Fibroblast of lung (primary cell): ENCODE measurements around the gene HOXA1.

Source experiments
- EZH2 ChIP-seq: IDR thresholded peaks from 2 replicates; pipeline ENCODE4 v1.5.1; 2012; ENCODE audit warnings: low read length, control low read depth, mild to moderate bottlenecking; ENCODE audit errors: missing control alignments
- TF ChIP-seq, protein P1 (sequence below), 2 donors: IDR thresholded peaks in 1 of 2; conservative IDR thresholded peaks in 1 of 2; 1 replicate in 1 of 2; 2 replicates in 1 of 2; pipeline ENCODE4 v1.5.1; 2011 to 2012; ENCODE audit warnings: low read length in 2 of 2, control low read depth in 1 of 2, inconsistent platforms in 1 of 2, low read depth in 1 of 2, mild to moderate bottlenecking in 1 of 2

DNA sequence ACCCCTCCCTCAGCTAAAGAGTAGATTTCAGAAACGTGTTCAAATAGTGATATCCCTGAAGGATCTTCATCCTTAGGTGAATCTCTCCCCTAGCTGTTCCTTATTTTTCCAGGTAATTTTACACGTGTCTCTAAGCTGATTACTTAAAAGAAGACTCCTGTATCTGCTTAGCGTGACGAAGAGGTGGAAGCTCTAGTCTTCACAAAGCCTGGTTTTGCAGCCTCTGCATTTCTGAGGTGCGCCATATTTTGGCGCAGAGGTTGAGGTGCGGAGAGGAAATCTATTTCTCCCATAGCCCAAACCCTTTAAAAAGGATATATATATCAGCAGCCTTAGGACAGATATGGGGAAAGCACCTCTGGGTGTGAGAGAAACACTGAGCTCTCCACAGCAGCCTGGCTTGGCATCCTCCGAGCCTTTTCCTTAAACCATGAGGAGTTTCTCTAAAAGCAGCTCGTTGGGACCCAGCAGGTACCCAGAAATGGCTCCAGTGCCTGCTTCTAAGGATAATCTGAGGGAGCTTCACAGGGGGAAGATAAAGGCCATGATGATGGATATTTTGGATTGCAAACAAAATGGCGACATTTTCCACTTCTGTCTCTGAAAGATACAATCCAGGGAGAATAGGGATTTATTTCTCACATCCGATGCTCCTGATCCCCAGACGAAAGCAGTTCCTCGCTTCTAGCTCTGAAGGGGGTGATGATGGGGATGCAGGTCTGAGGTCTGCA, 9.7 kb upstream of the HOXA1 start:
- no peak for TF ChIP-seq EZH2
- TF ChIP-seq, protein P1, sequence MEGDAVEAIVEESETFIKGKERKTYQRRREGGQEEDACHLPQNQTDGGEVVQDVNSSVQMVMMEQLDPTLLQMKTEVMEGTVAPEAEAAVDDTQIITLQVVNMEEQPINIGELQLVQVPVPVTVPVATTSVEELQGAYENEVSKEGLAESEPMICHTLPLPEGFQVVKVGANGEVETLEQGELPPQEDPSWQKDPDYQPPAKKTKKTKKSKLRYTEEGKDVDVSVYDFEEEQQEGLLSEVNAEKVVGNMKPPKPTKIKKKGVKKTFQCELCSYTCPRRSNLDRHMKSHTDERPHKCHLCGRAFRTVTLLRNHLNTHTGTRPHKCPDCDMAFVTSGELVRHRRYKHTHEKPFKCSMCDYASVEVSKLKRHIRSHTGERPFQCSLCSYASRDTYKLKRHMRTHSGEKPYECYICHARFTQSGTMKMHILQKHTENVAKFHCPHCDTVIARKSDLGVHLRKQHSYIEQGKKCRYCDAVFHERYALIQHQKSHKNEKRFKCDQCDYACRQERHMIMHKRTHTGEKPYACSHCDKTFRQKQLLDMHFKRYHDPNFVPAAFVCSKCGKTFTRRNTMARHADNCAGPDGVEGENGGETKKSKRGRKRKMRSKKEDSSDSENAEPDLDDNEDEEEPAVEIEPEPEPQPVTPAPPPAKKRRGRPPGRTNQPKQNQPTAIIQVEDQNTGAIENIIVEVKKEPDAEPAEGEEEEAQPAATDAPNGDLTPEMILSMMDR (conservative IDR thresholded peaks at IDR 0.05 in 1 of 2, IDR thresholded peaks at IDR 0.05 in 1 of 2; ENCODE audit: low read depth in 1 of 2, low read length in 2 of 2) = no peak
